HG03196 (cell line): ENCODE data around the gene PNKD.

Experiments
- ATAC-seq: cut with Tn5 transposase; IDR thresholded peaks from one replicate; pipeline ENCODE4 v1.9.1; 2021; ENCODE audit not compliant: unreplicated experiment

PNKD gene

DNA sequence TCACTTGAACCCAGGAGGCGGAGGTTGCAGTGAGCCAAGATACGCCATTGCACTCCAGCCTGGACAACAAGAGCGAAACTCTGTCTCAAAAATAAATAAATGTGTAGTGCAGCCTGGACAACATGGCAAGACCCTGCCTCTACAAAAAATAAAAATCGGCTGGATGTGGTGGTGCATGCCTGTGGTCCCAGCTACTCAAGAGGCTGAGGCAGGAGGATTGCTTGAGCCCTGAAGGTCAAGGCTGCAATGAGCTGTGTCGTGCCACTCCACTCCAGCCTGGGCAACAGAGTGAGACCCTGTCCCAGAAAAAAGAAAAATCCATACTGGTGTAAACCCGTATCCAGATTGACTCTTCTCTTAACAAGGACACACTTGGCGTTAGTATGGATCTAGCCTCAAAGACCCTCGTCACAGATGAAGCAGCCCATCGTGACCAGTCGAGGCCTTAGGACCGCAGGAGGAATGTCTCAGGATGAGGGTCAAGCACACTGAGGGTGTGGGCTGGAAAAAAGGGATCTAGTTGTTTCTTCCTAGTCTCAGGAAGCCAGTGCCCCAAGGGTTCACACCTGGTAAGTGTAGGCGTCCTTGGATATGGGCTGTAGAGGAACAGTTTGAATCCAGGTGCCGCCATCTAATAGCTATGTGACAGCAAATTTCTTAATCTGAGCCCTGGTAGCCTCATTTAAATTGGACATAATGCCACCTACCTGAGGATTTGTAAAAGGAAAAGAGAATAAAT, 13.5 kb upstream of the PNKD start:
- no peak for ATAC-seq

GRCh38 chr2:218257390-218257981, 12.8 kb upstream of the PNKD start:
- ATAC-seq: peak; percentile 41

GRCh38 chr2:218259099-218259961, 11.0 kb upstream of the PNKD start:
- no peak for ATAC-seq

DNA sequence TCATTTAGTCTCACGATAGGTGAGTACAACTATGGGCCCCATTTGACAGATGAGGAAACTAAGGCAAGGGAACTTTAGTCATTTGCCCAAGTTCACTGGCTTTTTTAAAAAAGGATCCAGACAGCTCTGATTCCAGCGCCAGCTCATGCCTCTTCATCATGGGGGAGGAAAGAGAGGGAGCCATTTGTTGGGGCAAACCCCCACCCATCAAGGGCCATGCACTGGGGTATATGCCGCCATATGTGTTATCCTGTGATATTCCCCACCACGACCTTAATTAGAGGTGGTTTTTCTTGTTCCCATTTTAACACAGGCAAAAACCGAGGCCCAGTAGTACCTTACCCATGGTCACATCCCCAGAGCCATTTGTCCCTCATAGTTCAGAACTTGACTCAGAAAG, 10.2 kb upstream of the PNKD start:
- no peak for ATAC-seq

GRCh38 chr2:218260742-218261422, 9.4 kb upstream of the PNKD start, which contains the start of gene GPBAR1:
Gene GPBAR1 (plus strand): TSS chr2:218261015. CDS start chr2:218262725, 1,710 bp downstream.
- ATAC-seq: no peak

- no peak for ATAC-seq
These were observed 8.7 kb upstream of the PNKD start for GRCh38 chr2:218261423-218262236.

GRCh38 chr2:218262237-218262600, 8.1 kb upstream of the PNKD start:
- no peak for ATAC-seq

DNA sequence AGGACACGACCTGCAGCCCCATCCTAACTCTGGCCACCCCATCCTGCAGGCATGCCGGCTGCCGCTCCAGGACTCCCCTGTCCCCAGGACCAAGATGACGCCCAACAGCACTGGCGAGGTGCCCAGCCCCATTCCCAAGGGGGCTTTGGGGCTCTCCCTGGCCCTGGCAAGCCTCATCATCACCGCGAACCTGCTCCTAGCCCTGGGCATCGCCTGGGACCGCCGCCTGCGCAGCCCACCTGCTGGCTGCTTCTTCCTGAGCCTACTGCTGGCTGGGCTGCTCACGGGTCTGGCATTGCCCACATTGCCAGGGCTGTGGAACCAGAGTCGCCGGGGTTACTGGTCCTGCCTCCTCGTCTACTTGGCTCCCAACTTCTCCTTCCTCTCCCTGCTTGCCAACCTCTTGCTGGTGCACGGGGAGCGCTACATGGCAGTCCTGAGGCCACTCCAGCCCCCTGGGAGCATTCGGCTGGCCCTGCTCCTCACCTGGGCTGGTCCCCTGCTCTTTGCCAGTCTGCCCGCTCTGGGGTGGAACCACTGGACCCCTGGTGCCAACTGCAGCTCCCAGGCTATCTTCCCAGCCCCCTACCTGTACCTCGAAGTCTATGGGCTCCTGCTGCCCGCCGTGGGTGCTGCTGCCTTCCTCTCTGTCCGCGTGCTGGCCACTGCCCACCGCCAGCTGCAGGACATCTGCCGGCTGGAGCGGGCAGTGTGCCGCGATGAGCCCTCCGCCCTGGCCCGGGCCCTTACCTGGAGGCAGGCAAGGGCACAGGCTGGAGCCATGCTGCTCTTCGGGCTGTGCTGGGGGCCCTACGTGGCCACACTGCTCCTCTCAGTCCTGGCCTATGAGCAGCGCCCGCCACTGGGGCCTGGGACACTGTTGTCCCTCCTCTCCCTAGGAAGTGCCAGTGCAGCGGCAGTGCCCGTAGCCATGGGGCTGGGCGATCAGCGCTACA, 7.4 kb upstream of the PNKD start:
- ATAC-seq: no peak

DNA sequence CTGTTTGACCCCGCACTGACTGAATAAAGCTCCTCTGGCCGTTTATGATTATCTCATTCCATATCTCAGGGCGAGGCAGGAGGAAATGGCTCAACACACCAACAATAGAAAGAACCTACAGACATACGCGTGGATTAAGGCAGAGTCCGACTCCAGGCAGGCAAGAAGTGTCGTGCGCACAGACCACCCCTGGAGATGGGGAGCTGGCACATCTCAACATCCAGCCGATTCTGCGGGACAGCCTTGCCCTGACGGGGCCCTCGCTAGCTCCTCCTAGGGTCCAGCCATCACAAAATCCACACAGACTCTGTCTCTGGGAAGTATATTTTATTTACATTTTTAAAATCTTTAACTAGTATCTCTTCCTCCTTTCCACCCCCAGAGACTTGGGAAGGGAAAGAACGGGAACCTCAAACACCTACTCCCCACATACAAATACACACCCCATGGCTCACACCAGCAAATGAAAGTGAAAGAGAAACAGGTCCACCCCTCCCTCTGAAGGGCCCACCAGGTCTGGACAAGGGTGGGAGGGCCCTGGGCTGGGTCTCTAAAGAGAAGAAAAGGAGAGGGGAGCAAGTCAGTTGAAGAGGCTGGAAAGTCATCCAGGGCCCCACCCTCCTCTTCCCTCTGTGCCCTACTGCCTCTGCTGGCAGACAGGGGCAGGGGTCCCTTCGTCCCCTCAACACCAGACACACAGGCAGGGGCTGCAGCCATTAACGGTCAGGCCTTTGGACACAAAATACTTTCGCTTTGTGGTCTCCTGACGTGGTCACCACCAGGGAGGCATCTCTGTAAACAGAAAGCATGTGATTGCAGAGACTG, 6.3 kb upstream of the PNKD start:
- ATAC-seq: no peak

DNA sequence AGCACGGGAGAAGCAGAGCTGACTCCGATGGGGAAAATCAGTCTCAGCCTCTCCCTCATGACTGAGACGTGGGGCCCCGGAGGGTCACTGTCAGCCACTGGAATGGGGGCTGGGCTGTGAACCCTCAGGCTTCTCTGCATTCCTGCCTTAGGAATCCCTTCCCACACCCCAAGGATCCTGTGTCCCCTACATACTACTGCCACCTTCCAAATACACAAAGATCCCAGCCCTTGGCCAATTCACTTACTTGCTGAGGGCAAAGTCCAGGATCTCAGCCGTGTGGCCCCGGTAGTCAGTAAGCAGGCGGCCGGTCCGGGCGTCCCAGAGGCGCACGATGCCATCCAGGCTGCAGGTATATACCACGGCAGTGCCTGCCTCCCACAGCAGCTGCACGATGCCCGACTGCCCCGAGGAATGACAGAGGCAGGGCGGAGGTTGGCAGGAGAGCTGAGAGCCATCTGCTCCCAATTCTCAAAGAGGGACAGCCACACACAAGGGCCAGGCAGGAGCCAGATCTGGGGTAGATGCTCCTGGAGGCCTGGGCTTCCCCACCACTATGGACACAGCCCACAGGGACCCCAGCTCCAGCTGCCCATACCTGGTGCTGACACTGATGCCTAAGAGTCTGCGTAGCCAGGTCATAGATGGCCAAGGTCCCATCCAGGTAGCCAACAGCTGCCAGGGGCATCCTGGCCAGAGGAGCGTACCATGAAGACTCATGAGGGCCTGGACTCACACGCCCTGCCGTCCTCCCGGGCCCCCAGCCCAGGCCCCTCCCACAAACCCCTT, 5.4 kb upstream of the PNKD start:
- no peak for ATAC-seq

- ATAC-seq: no peak
These were observed 4.7 kb upstream of the PNKD start for GRCh38 chr2:218265626-218266025.

DNA sequence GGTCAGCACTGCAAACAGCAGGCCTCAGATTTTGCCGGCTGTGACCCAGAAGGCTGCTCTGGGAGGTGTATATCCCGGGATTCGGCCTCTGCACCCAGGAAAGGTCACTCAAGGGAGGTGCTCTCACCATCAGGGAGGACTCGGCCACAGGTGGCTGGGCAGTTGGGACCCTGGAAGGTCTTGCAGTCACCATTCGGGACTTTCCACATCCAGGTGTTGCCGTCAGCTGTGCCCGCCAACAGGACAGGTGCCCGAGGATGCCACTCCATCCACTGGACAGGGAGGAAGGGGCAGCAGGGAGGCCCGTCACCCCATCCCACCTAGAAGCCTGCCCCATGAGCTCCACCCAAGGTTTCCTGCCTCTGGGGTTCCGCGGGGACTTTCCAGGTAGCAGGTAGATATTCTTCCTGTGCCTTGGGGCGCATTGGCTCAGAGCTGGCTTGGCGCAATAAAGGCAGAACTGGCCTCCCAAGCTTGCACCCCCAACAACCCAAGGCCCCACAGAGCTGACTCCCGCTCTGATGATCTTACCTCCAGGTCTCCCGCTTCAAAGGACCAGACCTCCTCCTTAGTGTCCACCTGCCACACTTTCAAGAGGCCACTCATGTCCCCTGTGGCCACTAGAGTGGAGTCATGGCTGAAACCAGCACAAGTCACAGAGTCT, 3.9 kb upstream of the PNKD start:
- ATAC-seq: no peak

GRCh38 chr2:218267259-218267658, 3.1 kb upstream of the PNKD start:
- no peak for ATAC-seq

GRCh38 chr2:218270721-218271486, 585 bp downstream of the PNKD start:
- ATAC-seq: no peak

DNA sequence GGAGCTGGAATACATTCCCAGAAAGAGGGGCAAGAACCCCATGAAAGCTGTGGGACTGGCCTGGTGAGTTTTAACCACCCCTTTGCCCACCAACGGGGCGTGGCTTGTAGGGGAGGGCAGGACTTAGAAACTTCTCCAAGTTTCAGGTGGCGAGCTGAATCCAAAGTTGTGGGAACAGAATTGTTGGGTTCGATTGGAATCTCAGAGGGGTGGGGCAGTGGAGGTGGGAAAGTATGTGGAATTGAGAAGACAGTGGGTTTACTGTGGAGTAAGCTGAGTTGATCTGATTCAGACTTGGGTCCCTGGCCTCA, 1.1 kb downstream of the PNKD start:
- no peak for ATAC-seq

DNA sequence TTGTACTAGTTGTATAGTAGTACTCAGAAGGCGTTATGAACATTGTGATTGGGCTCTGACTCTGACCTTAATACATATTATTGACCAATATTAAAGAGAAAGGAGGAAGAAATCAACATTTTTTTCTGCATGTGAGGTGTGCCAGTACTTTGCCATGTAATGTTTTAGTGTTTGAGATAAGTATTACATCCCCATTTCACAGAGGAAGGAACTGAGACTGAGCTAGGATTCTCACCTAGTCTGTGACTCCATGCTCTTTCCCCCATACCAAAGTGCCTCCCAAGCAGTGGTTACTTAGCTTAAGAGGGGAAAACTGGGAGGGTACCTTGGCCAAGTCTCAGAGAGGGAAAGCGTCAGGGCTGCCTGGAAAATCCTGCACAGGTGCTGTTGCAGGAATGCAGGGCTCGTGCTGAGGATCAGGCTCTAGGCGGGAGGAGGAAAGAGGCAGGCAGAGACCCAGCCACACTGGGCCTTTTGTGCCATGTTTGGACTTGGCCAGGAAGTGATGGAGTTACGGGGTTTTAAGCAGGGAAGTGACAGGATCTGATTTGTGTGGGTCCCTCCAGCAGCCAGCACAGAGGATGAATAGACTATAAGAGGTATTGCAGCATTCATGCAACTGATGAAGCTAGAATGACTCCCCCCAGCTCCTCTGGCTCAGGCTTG, 1.7 kb downstream of the PNKD start:
- ATAC-seq: no peak
